Keratinocyte (primary cell): ENCODE data around the gene METAP1D. TPM values are rescaled to one million over a fixed set of nuclear protein-coding genes. Genes with fewer than 3 reads are reported as not detected.
A peak's percentile ranks its signal among the peaks of the same experiment; 100 is the strongest.

Experiments used
- DNase-seq: peaks from one replicate; pipeline ENCODE4 v3.0.0-alpha.2; 2011; ENCODE audit warnings: low read depth, missing footprints, low spot score
- FAIRE-seq: peaks from 2 replicates; lab custom pipeline; 2011; peaks lifted over from hg19 to GRCh38; lab: Jason Lieb, UNC
- H2AFZ ChIP-seq: 2 replicates; pipeline ENCODE4 v1.6.0; 2012; ENCODE audit warnings: low read length, control low read depth, inconsistent platforms; ENCODE audit not compliant: control insufficient read depth
- H3K27ac ChIP-seq: 2 replicates; pipeline ENCODE4 v1.5.1; 2011; ENCODE audit warnings: low read length; ENCODE audit not compliant: control insufficient read depth, insufficient read depth
- H3K27me3 ChIP-seq: 3 replicates; pipeline ENCODE4 v1.6.0; 2011; ENCODE audit warnings: low read length; ENCODE audit not compliant: control insufficient read depth, insufficient read depth; ENCODE audit errors: extremely low read depth
- H3K36me3 ChIP-seq, 2 experiments: 2 replicates in 1 of 2; 3 replicates in 1 of 2; pipeline ENCODE4 v1.5.1; 2011; ENCODE audit warnings: low read length in 2 of 2, mild to moderate bottlenecking in 1 of 2; ENCODE audit not compliant: control insufficient read depth in 2 of 2, insufficient read depth in 2 of 2; ENCODE audit errors: extremely low read depth in 1 of 2
- H3K4me1 ChIP-seq: 3 replicates; pipeline ENCODE4 v1.5.1; 2011; ENCODE audit warnings: low read length; ENCODE audit not compliant: control insufficient read depth, insufficient read depth; ENCODE audit errors: extremely low read depth
- H3K4me2 ChIP-seq: 3 replicates; pipeline ENCODE4 v1.6.0; 2011; ENCODE audit warnings: low read depth, low read length; ENCODE audit not compliant: control insufficient read depth, insufficient read depth; ENCODE audit errors: extremely low read depth
- H3K4me3 ChIP-seq, 3 experiments: fragments of 200-600 bp in 1 of 3; sonication (generic) in 1 of 3; 2 replicates in 2 of 3; 3 replicates in 1 of 3; pipeline ENCODE4 v1.5.1; 2011 to 2016; ENCODE audit warnings: low read length in 3 of 3, mild to moderate bottlenecking in 3 of 3, control low read depth in 2 of 3, inconsistent platforms in 1 of 3, low read depth in 1 of 3, mixed read lengths in 1 of 3, mixed run types in 1 of 3, moderate library complexity in 1 of 3; ENCODE audit not compliant: control insufficient read depth in 2 of 3, insufficient read depth in 2 of 3; ENCODE audit errors: extremely low read depth in 1 of 3
- H3K79me2 ChIP-seq: 2 replicates; pipeline ENCODE4 v1.6.0; 2012; ENCODE audit warnings: low read length; ENCODE audit not compliant: control insufficient read depth, insufficient read depth
- H3K9ac ChIP-seq: 3 replicates; pipeline ENCODE4 v1.6.0; 2011; ENCODE audit warnings: low read length; ENCODE audit not compliant: control insufficient read depth, insufficient read depth; ENCODE audit errors: extremely low read depth
- H3K9me1 ChIP-seq: 3 replicates; pipeline ENCODE4 v1.6.0; 2011; ENCODE audit warnings: low read length; ENCODE audit not compliant: control insufficient read depth, insufficient read depth; ENCODE audit errors: extremely low read depth
- H3K9me3 ChIP-seq: 2 replicates; pipeline ENCODE4 v1.5.1; 2012; ENCODE audit warnings: low read depth, low read length; ENCODE audit not compliant: control insufficient read depth
- H4K20me1 ChIP-seq: 3 replicates; pipeline ENCODE4 v1.6.0; 2011; ENCODE audit warnings: low read length; ENCODE audit not compliant: control insufficient read depth, insufficient read depth; ENCODE audit errors: extremely low read depth
- CTCF ChIP-seq, 3 experiments: IDR thresholded peaks in 1 of 3; conservative IDR thresholded peaks in 1 of 3; optimal IDR thresholded peaks in 1 of 3; 2 replicates in 2 of 3; 3 replicates in 1 of 3; pipeline versions ENCODE3 to v1.5.1; 2011; ENCODE audit warnings: low read length in 3 of 3, mild to moderate bottlenecking in 3 of 3, moderate library complexity in 2 of 3, control low read depth in 1 of 3, inconsistent platforms in 1 of 3; ENCODE audit not compliant: insufficient read depth in 2 of 3; ENCODE audit errors: extremely low read depth in 1 of 3
- EZH2 ChIP-seq: IDR thresholded peaks from one replicate; pipeline ENCODE4 v1.6.1; 2012; ENCODE audit warnings: inconsistent platforms, mild to moderate bottlenecking, low read length, moderate library complexity
- dilution Hi-C: fragments of 300-500 bp; cut with MboI; formaldehyde crosslinking; loops from one replicate; pipeline ENCODE4 v1.7.0; 2020; ENCODE audit warnings: low sequenced_read_pairs; ENCODE audit not compliant: extremely low pct_ligation_motif_present
- polyA plus RNA-seq, 5 experiments: library from polyadenylated mRNA; depleted of rRNA in 3 of 5; stranded (reverse) in 3 of 5; stranded (forward) in 1 of 5; unstranded in 1 of 5; fragments of >200 nt; gene quantifications; 1 replicate in 1 of 5; 2 replicates in 3 of 5; 3 replicates in 1 of 5; pipeline versions ENCODE4 v1.2.1 to v1.2.3, GENCODE V29; 2011 to 2012; ENCODE audit warnings: missing spikeins in 2 of 5, low read depth in 1 of 5, low replicate concordance in 1 of 5

The METAP1D gene
- polyA plus RNA-seq, 1 donor (not counting 4 experiments of a cell fraction or from before 2014, with no cell fraction given), result 5.1 TPM

- H3K4me3 ChIP-seq, result no peak overlapping the region
- peaks cover 13% of the 10 kb centered on the region for H3K4me1 ChIP-seq
- TF ChIP-seq CTCF (optimal IDR thresholded peaks at IDR 0.05 in 1 of 3, IDR thresholded peaks at IDR 0.05 in 1 of 3, conservative IDR thresholded peaks at IDR 0.05 in 1 of 3; ENCODE audit: extremely low read depth in 1 of 3, insufficient read depth in 2 of 3, low read length in 3 of 3) (no peak), EZH2 (no peak)
- DNase-seq (peak; percentile 40), FAIRE-seq (peak; percentile 89)
- no peaks in the 10 kb centered on the region for H3K79me2 ChIP-seq
- H3K9me3 ChIP-seq, result no peaks in the 10 kb centered on the region
- no peaks in the 10 kb centered on the region for H3K36me3 ChIP-seq
- no peaks in the 10 kb centered on the region for H3K27me3 ChIP-seq
- peak overlapping the region; percentile 17 for H3K4me2 ChIP-seq
- no peaks in the 10 kb centered on the region for H4K20me1 ChIP-seq
- H3K27ac ChIP-seq, result peak overlapping the region; percentile 43
- no peak overlapping the region for H3K9ac ChIP-seq
- dilution Hi-C loops, result no loop called here
- H3K9me1 ChIP-seq, result no peaks in the 10 kb centered on the region
- H2AFZ ChIP-seq, result no peak overlapping the region
Observed at GRCh38 chr2:172038604-172039003, 38.9 kb downstream of the METAP1D start.

- Histone ChIP-seq H3K4me3 (no peak overlapping the region), H3K27me3 (no peaks in the 10 kb centered on the region), H3K9me1 (no peaks in the 10 kb centered on the region), H4K20me1 (no peaks in the 10 kb centered on the region), H3K9ac (no peak overlapping the region), H3K4me2 (peak overlapping the region; percentile 17), H3K36me3 (no peaks in the 10 kb centered on the region), H3K9me3 (no peaks in the 10 kb centered on the region), H3K4me1 (peaks cover 13% of the 10 kb centered on the region), H3K27ac (peak overlapping the region; percentile 43), H2AFZ (no peak overlapping the region), H3K79me2 (no peaks in the 10 kb centered on the region)
- dilution Hi-C loops, result no loop called here
- FAIRE-seq (peak; percentile 52), DNase-seq (no peak)
- no peak for TF ChIP-seq EZH2
- TF ChIP-seq CTCF (optimal IDR thresholded peaks at IDR 0.05 in 1 of 3, IDR thresholded peaks at IDR 0.05 in 1 of 3, conservative IDR thresholded peaks at IDR 0.05 in 1 of 3; ENCODE audit: extremely low read depth in 1 of 3, insufficient read depth in 2 of 3, low read length in 3 of 3), result no peak
Observed at GRCh38 chr2:172039011-172039704, 39.4 kb downstream of the METAP1D start.
